GM21390 (cell line): ENCODE results near the gene CAMSAP2.

ENCODE experiments used
- ATAC-seq: cut with Tn5 transposase; IDR thresholded peaks from one replicate; pipeline ENCODE4 v1.9.1; 2021; ENCODE audit not compliant: unreplicated experiment

Gene CAMSAP2

GRCh38 chr1:200874694-200875093, 136.0 kb downstream of the CAMSAP2 start:
- ATAC-seq, result no peak

- ATAC-seq, result no peak
Observed at GRCh38 chr1:200875416-200875815, 136.7 kb downstream of the CAMSAP2 start.

- no peak for ATAC-seq
Observed at GRCh38 chr1:200877010-200877409, 138.3 kb downstream of the CAMSAP2 start.

- ATAC-seq, result peak; percentile 54
Observed at GRCh38 chr1:200877839-200878551, 139.3 kb downstream of the CAMSAP2 start.

DNA sequence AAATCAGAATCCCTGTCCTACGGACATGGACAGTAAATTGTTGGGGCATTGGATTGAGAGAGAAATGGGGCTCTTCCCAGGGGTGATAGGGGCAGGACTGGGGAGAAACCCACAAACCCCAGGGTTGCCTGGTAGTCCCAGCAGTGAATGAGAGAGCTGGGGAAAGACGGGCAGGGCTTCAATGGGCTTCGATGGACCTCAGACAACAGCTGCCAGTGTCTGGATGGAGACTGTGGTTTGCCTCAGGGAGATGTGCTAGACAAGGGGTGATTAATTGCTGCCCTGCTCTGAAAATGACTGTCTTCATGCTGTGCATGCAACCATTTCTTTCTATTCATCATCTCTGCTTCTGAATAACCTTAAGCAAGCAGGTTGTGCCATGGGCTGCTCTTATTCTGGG, 141.5 kb downstream of the CAMSAP2 start:
- ATAC-seq, result peak; percentile 68

DNA sequence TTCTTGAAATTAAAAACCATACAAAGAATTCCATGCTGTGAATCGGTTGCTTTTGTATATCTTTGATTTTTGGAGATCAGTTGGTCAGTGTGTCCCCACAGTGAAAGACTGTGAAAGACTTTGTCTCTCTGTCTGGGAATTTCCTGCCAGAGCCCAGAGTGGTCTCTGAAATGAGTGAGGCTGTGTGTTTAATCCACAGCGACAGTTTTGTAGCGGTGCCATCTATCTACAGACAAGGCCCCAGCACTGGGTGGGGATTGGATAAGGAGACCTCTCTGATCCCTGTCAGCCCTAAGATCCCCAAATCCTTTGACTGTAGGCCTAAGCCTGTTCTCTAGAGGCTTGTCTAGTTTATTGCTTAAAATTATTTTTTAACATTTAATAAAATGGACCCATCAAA, 144.4 kb downstream of the CAMSAP2 start:
- no peak for ATAC-seq

DNA sequence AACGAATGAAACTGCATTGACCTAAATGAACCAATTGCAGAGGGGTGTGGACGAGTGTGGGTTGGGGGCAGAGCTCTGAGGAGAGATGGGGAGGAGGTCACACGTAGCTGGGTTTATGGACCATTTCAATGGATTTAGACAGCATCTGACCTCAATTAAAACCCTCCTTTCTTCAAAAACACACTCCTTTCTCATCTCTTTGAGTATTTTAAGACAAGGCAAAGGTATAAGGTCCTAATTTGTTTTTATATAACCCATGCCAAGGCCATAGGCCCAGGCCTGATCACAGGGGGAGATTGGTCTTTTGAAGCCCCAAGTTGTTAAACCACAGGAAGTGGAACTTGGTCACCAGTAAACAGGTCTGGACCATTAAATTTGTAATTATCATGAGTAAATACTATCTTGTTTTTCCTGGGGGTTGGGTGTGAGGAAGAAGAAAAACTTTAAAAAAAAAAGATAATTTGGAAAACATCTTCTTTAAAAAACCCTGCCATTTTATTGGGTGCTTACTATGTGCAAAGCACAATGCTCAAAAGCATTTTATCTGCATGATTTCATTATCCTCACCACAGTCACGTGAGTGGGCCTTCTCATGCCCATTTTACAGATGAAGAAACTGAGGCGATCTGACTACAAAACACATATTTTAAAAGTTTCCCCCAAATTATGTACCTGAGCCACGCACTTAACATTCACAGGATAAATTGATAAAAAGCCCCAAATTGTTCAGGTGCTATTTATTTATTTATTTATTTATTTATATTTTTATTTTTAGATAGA, 147.1 kb downstream of the CAMSAP2 start:
- no peak for ATAC-seq

- no peak for ATAC-seq
Observed at GRCh38 chr1:200886594-200886993, 147.9 kb downstream of the CAMSAP2 start.

GRCh38 chr1:200887036-200887435, 148.3 kb downstream of the CAMSAP2 start:
- no peak for ATAC-seq

- no peak for ATAC-seq
Observed at GRCh38 chr1:200887772-200888348, 149.2 kb downstream of the CAMSAP2 start.

DNA sequence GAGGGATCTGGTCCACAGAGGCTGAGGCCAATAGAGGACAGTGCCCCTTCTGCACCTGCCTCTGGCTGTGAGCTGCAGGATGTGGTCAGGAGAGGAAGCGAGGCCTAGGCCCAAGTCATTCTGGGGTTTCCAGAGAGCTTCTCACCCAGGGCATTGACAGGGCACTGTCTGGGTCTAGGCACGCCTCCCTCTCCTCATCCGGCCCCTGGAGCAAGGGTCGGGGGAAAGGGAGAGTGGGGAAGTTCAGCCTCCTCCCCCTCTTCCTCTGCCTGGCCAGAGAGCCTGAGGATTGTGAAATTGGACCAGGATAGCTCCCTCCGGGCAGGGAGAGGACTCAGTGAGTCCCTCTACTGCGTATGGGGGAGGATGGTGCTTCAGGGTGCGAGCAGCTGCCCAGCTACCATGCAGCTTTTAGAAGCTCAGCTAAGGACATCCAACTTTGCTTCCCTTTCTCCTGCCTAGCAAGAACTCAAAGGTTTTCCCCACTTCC, 149.7 kb downstream of the CAMSAP2 start:
- peak; percentile 90 for ATAC-seq

- ATAC-seq, result no peak
Observed at GRCh38 chr1:200889571-200889970, 150.9 kb downstream of the CAMSAP2 start.

- ATAC-seq, result no peak
Observed at GRCh38 chr1:200890027-200890426, 151.3 kb downstream of the CAMSAP2 start.

- ATAC-seq, result no peak
Observed at GRCh38 chr1:200890818-200891773, 152.4 kb downstream of the CAMSAP2 start.

DNA sequence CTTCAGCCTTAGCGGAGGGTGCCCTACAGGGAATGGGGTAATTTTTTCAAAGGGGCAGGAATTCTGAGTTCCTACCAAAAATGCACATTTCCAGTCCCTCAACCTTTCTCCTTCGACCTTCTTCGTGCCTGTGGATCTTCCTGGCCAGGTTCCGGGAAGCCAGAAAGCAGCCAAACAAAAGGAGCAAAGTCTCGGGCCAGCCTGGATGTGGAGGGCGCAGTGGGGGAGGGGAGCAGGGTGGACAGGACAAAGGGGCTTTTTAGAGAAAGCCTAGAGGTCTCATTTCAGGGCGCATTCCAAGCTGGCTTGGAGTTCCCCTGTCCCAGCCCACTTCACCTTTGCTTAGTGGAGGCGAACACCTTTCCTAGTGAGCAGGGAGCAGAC, 153.1 kb downstream of the CAMSAP2 start:
- ATAC-seq, result no peak

GRCh38 chr1:200892546-200892945, 153.9 kb downstream of the CAMSAP2 start:
- no peak for ATAC-seq

- no peak for ATAC-seq
Observed at GRCh38 chr1:200892958-200893357, 154.3 kb downstream of the CAMSAP2 start.

DNA sequence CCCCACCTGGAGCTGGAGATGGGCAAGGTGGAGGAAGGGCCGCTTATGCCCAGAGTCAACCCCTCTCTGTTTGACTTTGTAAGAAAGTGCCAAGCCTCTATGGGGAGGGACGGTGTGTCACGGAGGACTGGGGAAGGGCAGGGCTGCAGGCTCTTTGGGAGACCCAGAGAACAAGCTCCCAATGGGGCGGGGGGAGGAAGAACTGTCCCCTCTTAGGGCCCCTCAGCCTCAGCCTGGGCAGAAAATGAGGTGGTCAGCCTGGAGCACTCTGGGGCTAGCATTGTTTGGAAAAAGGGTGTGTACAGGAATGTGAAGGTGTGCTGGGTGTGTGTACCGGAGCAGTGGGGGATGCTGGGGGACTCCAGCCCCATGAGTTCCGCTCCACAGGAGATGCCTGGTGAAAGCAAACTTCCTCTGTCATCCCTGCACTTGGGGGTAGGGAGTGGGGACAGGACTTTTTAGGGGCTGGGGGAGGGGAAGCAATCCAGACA, 154.8 kb downstream of the CAMSAP2 start:
- no peak for ATAC-seq

DNA sequence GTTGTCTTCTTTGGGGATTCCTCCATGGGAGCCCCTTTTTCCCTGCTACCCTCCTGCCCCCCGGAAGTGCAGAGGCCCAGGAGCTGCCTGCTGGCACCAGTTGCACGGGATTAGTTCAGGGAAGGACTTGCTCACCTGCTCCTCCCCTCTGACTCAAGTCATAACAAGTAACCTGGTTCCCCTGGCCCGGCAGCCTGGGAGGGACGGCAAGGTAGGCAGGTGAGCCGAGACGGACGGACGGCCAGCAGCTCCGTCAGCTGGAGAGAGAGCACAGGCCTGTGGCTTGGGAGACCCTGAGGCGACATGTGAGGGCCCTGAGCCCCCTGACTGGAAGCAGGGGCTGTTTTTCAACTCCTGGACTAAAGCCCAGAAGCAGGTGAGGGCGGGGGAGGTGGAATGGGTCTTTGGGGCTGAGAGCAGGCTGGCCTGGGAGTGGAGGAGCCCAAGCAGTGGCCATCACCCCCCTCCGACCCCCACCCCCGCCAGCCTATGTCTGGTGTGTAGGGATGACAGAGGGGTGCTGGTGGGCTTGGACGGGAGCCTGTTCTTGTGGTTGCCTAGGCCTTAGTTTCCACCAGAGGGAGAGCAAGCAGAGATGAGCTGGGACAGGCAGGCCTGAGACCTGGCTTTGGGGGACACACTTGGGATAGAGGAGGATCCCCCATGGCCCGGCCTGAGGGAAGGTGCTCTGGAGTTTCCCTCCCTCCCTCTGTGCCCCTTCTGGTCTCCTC, 156.2 kb downstream of the CAMSAP2 start, which contains the start of gene INAVA:
Gene INAVA, plus strand, starts transcription at position 189 of the 731 bp plus-strand sequence. CDS start 3,501 bp downstream, outside the sequence.
- no peak for ATAC-seq

- ATAC-seq, result no peak
Observed at GRCh38 chr1:200895443-200895789, 156.7 kb downstream of the CAMSAP2 start.
